GM13977 (cell line): ENCODE results near the gene TENT4A.
"Not testable (repeated sequence)": the region's sequence is repeated elsewhere in the genome, so short reads cannot be mapped to it uniquely, and the experiment has no call there.

Source experiments
- DNase-seq: peaks from one replicate; pipeline ENCODE4 v3.0.0; 2012; ENCODE audit warnings: low spot score
- CTCF ChIP-seq: IDR thresholded peaks from 2 replicates; pipeline ENCODE4 v1.5.1; 2012; ENCODE audit warnings: mild to moderate bottlenecking, control low read depth; ENCODE audit not compliant: insufficient read depth; ENCODE audit errors: extremely low read depth, missing control alignments
- in situ Hi-C: fragments of 300-500 bp; cut with MboI; formaldehyde crosslinking; loops from one replicate; pipeline ENCODE4 v1.12.0; 2022; ENCODE audit warnings: low sequenced_read_pairs, low pct_unique_long_range_greater_than_20kb, mixed read lengths, inconsistent platforms; ENCODE audit not compliant: unreplicated experiment

TENT4A gene

GRCh38 chr5:6768590-6769230 is 55.5 kb downstream of the TENT4A start:
- no peak for DNase-seq
- in situ Hi-C loops: no loop called here
- TF ChIP-seq CTCF: no peak

- TF ChIP-seq CTCF: no peak
- no peak for DNase-seq
- in situ Hi-C loops: no loop called here
These were observed 57.8 kb downstream of the TENT4A start for GRCh38 chr5:6770826-6771607.

- TF ChIP-seq CTCF: no peak
- in situ Hi-C loops: no loop called here
- DNase-seq: no peak
These were observed 59.7 kb downstream of the TENT4A start for GRCh38 chr5:6772886-6773285.

GRCh38 chr5:6773342-6774035 is 60.3 kb downstream of the TENT4A start:
- no peak for TF ChIP-seq CTCF
- DNase-seq: no peak
- in situ Hi-C loops: no loop called here

GRCh38 chr5:6774207-6774606 is 61.0 kb downstream of the TENT4A start:
- in situ Hi-C loops, DNase-seq: not testable (repeated sequence)

- no peak for DNase-seq
- in situ Hi-C loops: no loop called here
- TF ChIP-seq CTCF: no peak
These were observed 61.5 kb downstream of the TENT4A start for GRCh38 chr5:6774721-6775204.

- in situ Hi-C loops: no loop called here
- TF ChIP-seq CTCF: no peak
- peak; percentile 25 for DNase-seq
These were observed 62.3 kb downstream of the TENT4A start for GRCh38 chr5:6775571-6775970.
